Neural crest cell (in vitro differentiated cells): ENCODE results near the gene BANK1. TPM values are rescaled to one million over a fixed set of nuclear protein-coding genes. Genes with fewer than 3 reads are reported as not detected.

Source experiments
- DNase-seq: peaks from one replicate; pipeline ENCODE4 v3.0.0; 2021; ENCODE audit warnings: low read depth, mixed read lengths, low spot score
- H3K27ac Mint-ChIP-seq: one replicate; pipeline ENCODE4 v1.8.0; 2021; ENCODE audit warnings: mild to moderate bottlenecking, mixed read lengths; ENCODE audit not compliant: unreplicated experiment
- H3K27me3 Mint-ChIP-seq: 2 replicates; pipeline ENCODE4 v1.8.0; 2021; ENCODE audit warnings: low read depth, mild to moderate bottlenecking, mixed read lengths
- H3K36me3 Mint-ChIP-seq: 2 replicates; pipeline ENCODE4 v1.8.0; 2021; ENCODE audit warnings: low read depth, mild to moderate bottlenecking, mixed read lengths
- H3K4me1 Mint-ChIP-seq: 2 replicates; pipeline ENCODE4 v1.8.0; 2021; ENCODE audit warnings: mixed read lengths
- H3K4me3 Mint-ChIP-seq: one replicate; pipeline ENCODE4 v1.8.0; 2021; ENCODE audit warnings: mild to moderate bottlenecking, mixed read lengths
- H3K9me3 Mint-ChIP-seq: 2 replicates; pipeline ENCODE4 v1.8.0; 2021; ENCODE audit warnings: mixed read lengths
- total RNA-seq: library from RNA; stranded (reverse); gene quantifications from 2 replicates; pipeline ENCODE4 v1.2.1, GENCODE V29; 2021
- TF ChIP-seq, protein P1 (sequence below): fragments of 200-600 bp; sonication (generic); conservative IDR thresholded peaks from 2 replicates; pipeline ENCODE4 v1.5.0; 2021; ENCODE audit warnings: antibody characterized with exemption, mild to moderate bottlenecking

The BANK1 gene
- total RNA-seq, 1 donor from 2014 or later: 0.44 TPM

DNA sequence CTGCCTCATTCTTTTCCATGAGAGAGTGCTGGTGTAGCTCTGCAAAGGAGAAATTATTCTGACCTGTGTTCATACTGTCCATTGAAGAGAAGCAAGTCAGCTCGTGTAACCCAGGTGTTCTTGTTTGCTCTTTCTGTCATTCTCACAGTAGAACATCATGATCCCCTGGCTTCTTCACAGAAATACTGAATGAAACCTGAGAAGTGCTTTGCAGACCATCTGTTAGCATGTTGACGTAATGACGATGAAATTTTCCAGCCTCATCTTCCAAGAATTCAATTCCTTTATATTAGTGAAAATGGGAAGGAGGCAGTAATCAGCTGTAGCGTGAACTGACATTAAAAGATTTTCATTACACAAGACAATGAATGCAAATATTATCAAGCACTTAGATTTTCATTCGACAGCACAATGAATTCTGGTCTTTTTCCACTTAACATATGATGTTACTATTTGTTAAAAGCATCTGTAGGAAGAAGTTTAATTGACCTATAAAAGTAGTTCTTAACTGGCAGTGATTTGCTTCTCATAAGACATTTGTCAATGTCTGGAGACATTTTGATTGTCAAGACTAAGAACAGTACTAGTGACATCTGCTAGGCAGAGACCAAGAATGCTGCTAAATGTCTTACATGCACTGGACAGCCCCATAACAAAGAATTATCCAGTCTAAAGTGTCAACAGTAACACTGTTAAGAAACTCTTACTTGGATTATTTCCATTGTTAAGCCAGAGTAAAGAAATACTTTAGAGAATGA is 246.3 kb downstream of the BANK1 start:
- Mint-ChIP-seq H3K27ac (no peak overlapping the region), H3K9me3 (no peaks in the 10 kb centered on the region), H3K36me3 (no peaks in the 10 kb centered on the region), H3K4me1 (no peaks in the 10 kb centered on the region), H3K4me3 (no peak overlapping the region), H3K27me3 (no peaks in the 10 kb centered on the region)
- TF ChIP-seq, protein P1, sequence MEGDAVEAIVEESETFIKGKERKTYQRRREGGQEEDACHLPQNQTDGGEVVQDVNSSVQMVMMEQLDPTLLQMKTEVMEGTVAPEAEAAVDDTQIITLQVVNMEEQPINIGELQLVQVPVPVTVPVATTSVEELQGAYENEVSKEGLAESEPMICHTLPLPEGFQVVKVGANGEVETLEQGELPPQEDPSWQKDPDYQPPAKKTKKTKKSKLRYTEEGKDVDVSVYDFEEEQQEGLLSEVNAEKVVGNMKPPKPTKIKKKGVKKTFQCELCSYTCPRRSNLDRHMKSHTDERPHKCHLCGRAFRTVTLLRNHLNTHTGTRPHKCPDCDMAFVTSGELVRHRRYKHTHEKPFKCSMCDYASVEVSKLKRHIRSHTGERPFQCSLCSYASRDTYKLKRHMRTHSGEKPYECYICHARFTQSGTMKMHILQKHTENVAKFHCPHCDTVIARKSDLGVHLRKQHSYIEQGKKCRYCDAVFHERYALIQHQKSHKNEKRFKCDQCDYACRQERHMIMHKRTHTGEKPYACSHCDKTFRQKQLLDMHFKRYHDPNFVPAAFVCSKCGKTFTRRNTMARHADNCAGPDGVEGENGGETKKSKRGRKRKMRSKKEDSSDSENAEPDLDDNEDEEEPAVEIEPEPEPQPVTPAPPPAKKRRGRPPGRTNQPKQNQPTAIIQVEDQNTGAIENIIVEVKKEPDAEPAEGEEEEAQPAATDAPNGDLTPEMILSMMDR: no peak
- DNase-seq: no peak

DNA sequence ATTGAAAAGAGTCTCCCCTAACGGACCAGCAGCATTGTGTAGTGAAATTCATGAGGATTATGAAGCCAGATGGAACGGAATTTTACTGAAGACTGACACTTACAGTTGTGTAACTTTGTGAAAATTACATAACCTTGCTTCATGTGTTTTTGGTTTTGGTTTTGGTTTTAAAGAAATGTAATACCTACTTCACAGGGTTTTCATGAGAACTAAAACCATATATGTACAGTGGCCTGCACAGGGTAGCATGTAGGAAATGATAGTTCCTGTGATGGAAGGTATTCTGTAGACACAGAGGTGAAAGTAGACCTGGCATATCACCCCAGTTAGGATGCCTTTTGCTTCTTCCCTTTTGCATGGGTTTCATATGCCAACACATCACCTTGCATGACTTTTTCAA is 247.0 kb downstream of the BANK1 start:
- DNase-seq: no peak
- TF ChIP-seq, protein P1: no peak
- no peaks in the 10 kb centered on the region for H3K36me3 Mint-ChIP-seq
- no peak overlapping the region for H3K4me3 Mint-ChIP-seq
- H3K4me1 Mint-ChIP-seq: no peaks in the 10 kb centered on the region
- no peaks in the 10 kb centered on the region for H3K27me3 Mint-ChIP-seq
- H3K27ac Mint-ChIP-seq: no peak overlapping the region
- H3K9me3 Mint-ChIP-seq: no peaks in the 10 kb centered on the region

DNA sequence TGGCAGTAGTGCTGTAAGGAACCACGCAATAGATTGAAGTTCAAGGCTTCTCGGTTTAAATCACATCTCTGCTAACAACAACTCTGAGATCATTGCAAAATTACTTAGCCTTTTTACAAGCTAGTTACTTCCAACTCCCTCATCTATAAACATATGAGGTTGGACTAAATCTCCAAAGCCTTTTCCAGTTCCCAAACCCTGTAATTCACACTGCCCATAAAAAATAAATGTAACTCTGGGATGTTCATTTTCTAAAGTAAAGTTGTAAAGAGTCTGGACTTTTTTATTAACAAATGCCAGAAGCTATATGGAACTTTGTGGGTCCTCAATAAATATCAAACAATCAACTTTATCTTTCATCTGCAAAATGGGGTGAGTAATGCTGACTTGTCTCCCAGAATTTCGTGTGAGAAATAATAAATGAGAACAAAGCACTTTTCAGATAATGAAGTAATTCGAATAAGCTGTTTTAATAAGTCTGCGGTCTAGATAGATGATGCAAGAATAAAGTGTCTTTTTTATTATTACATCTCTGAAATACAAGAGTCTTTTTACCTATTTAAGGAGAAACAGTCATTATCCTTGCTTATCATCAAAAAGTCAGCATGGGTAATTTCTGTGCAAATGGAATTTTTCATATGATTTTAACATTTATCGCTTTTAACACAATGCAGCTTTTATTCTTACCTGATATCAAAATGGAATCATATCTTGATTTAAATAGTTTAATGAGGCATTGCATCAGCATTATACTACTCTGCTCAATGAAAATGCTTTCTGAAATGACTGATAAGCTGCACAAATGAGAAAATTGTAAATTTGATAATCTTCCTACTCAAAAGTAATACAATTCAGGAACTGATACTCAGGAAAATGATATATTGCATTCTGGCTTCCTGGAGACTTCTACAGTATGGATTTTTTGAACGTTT is 252.6 kb downstream of the BANK1 start:
- no peaks in the 10 kb centered on the region for H3K9me3 Mint-ChIP-seq
- H3K27ac Mint-ChIP-seq: no peak overlapping the region
- TF ChIP-seq, protein P1: no peak
- H3K36me3 Mint-ChIP-seq: no peaks in the 10 kb centered on the region
- no peaks in the 10 kb centered on the region for H3K27me3 Mint-ChIP-seq
- DNase-seq: no peak
- H3K4me3 Mint-ChIP-seq: no peak overlapping the region
- no peaks in the 10 kb centered on the region for H3K4me1 Mint-ChIP-seq

DNA sequence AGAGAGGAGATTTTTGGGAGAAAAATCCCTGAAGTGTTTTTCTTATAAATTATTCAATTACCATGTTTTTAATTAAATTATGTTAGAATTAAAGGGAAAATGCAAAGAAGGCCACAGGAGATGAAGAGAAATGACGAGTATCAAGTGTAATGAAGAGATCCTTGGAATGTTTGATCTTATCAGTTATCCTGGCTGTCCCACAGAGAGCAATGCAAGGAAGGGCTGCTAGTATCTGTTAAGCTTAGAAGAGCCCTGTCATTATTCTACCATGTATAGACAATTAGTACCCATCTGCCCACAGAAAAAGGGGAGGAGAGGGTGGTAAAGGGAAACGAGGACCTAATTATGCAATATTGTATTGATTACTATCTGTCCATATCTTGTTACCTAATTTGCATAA is 257.1 kb downstream of the BANK1 start:
- Mint-ChIP-seq H3K27me3 (no peaks in the 10 kb centered on the region), H3K36me3 (no peaks in the 10 kb centered on the region), H3K9me3 (no peaks in the 10 kb centered on the region), H3K4me1 (no peaks in the 10 kb centered on the region), H3K27ac (no peak overlapping the region), H3K4me3 (no peak overlapping the region)
- no peak for DNase-seq
- TF ChIP-seq, protein P1: no peak

DNA sequence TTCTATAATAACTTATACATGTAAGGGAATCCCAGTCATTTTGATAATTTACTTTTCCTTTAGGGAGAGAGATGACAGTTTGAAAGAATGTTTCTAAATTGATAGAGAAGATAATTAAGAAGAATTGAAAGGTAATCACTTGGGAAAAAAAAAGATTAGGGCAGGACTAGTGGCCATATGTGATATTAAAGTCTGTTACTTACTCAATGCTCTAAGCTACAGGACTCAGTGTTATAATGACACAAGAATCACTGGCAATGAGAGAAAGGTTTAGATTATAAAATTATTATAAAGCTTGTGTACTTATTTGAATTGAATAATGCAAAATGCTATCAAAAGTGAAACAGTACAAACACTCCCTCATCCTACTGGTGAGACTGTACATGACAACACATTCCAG is 265.3 kb downstream of the BANK1 start:
- Mint-ChIP-seq H3K27me3 (no peaks in the 10 kb centered on the region), H3K36me3 (no peaks in the 10 kb centered on the region), H3K9me3 (no peaks in the 10 kb centered on the region), H3K4me3 (no peak overlapping the region), H3K4me1 (no peaks in the 10 kb centered on the region), H3K27ac (no peak overlapping the region)
- no peak for DNase-seq
- TF ChIP-seq, protein P1: peak; percentile 49
